ENCODE measurements around the gene STMN1. TPM values are rescaled to one million over a fixed set of nuclear protein-coding genes. Genes with fewer than 3 reads are reported as not detected.
A peak's percentile ranks its signal among the peaks of the same experiment; 100 is the strongest.

Gene STMN1
- total and polyA plus RNA-seq, 9 of the 15 experiments (the other 6 are each of a cell fraction or from before 2014, with no cell fraction given), result 269 to 2,153 (median 595) TPM

GRCh38 chr1:25871704-25872494, 34.3 kb downstream of the STMN1 start (continued):
- TF ChIP-seq RBBP5 (IDR thresholded peaks at IDR 0.05; ENCODE audit: borderline replicate concordance, insufficient read depth, low read length, poor library complexity, severe bottlenecking) (no peak), NFIC (IDR thresholded peaks at IDR 0.05) (0 out of 2 replicates have a peak, but pooled peaks have one; percentile 1), EZH2 (IDR thresholded peaks at IDR 0.05; ENCODE audit: borderline replicate concordance, low read depth, low read length) (no peak)

DNA sequence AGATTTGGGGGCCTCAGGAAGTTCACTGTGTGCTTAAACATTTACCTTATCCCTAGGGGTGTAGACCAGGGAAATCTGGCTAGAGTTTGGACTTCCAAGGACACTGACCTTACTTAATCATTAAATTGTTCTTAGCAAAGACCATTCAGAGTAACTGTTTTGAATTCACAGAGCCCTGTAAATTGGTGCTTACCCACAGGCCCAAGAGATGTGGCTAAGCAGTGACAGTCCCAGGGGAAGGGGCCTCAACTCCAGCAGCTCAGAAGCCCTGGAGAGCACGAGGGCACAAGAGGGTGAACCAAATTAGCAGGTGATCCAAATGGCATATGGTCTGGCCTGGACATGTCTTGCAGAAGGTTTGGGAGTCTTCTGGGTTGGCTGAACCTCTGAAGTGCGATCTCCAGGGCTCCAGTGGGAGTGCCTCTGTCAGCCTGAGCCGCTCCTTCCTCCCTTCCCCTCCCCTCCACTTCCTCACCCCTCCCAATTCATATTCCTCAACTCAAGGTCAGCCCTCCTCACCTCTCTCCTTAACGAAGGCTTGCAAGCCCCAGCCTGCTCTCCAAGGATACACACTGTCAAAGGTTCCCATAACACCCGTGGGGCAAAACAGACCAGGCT, 35.0 kb downstream of the STMN1 start:
- DNase-seq (ENCODE audit: extremely low read depth in 1 of 4, low spot score in 3 of 4), result peak; percentile 48 to 70 (median 54)
- H4K20me1 ChIP-seq (replicated peaks; ENCODE audit: control insufficient read depth, insufficient read depth, low read length), result no peaks in the 10 kb centered on the region
- no peaks in the 10 kb centered on the region for H3K36me3 ChIP-seq (ENCODE audit: control insufficient read depth, insufficient read depth, low read length)
- intact Hi-C loops (cut with micrococcal nuclease), result no loop called here
- no peak overlapping the region for H3K4me3 ChIP-seq
- 5% methylated on average over 5 of the region's 5 CpGs for WGBS (ENCODE audit: insufficient coverage, low coverage, missing lambda C conversion rate)
- in situ Hi-C loops (cut with MboI), result no loop called here
- H3K9me1 ChIP-seq (ENCODE audit: control insufficient read depth, insufficient read depth, low read length), result no peaks in the 10 kb centered on the region
- H3K9ac ChIP-seq (ENCODE audit: insufficient read depth in 1 of 2, low read depth in 2 of 2, low read length in 2 of 2), result peak overlapping the region; percentile 19 to 72
- H3K9me3 ChIP-seq (replicated peaks; ENCODE audit: control insufficient read depth, insufficient read depth, low read depth, low read length), result no peaks in the 10 kb centered on the region
- H3K79me2 ChIP-seq (ENCODE audit: control insufficient read depth, insufficient read depth, low read length), result peaks cover 10% of the 10 kb centered on the region; the same call in 2 of the 3 replicates
- no peaks in the 10 kb centered on the region for H3K27me3 ChIP-seq (ENCODE audit: control insufficient read depth in 2 of 2, insufficient read depth in 2 of 2, low read length in 2 of 2)
- ATAC-seq, result peak; percentile 35
- FAIRE-seq, result peak; percentile 84
- H3K4me1 ChIP-seq (replicated peaks in 1 of 2; ENCODE audit: control insufficient read depth in 2 of 2, insufficient read depth in 2 of 2, low read length in 2 of 2), result peaks cover 42 to 44% of the 10 kb centered on the region in 2 experiments
- peak overlapping the region; percentile 7; the same call in 1 of the 2 replicates for H3K4me2 ChIP-seq (ENCODE audit: insufficient read depth, low read length)
- CTCF ChIA-PET (ENCODE audit: low intra/inter-chr PET ratio), result no interaction called here
- H3K27ac ChIP-seq (ENCODE audit: extremely low read depth, low read depth, low read length), result peak overlapping the region; percentile 30
- no TSS peak for BruUV-seq (replicated peaks)
- POLR2A ChIA-PET, result interaction anchor here (1.0 to 1.6 kb wide), 9 partner anchors 8 to 25 kb away, joined by 3 to 6 read pairs (median 5); no protein-coding TSS in a partner anchor
- H2AFZ ChIP-seq (ENCODE audit: low read depth, low read length), result peak overlapping the region; percentile 52
- TF ChIP-seq, protein P1, sequence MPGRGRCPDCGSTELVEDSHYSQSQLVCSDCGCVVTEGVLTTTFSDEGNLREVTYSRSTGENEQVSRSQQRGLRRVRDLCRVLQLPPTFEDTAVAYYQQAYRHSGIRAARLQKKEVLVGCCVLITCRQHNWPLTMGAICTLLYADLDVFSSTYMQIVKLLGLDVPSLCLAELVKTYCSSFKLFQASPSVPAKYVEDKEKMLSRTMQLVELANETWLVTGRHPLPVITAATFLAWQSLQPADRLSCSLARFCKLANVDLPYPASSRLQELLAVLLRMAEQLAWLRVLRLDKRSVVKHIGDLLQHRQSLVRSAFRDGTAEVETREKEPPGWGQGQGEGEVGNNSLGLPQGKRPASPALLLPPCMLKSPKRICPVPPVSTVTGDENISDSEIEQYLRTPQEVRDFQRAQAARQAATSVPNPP (IDR thresholded peaks at IDR 0.05; ENCODE audit: borderline replicate concordance, insufficient read depth, insufficient read length), result no peak
- peak; percentile 48; the same call in 1 of the 2 replicates for TF ChIP-seq HDGF (IDR thresholded peaks at IDR 0.05)
- 0 out of 2 replicates have a peak, but pooled peaks have one; percentile 19 for TF ChIP-seq MTA1 (IDR thresholded peaks at IDR 0.05; ENCODE audit: borderline replicate concordance)
- TF ChIP-seq, protein P2, sequence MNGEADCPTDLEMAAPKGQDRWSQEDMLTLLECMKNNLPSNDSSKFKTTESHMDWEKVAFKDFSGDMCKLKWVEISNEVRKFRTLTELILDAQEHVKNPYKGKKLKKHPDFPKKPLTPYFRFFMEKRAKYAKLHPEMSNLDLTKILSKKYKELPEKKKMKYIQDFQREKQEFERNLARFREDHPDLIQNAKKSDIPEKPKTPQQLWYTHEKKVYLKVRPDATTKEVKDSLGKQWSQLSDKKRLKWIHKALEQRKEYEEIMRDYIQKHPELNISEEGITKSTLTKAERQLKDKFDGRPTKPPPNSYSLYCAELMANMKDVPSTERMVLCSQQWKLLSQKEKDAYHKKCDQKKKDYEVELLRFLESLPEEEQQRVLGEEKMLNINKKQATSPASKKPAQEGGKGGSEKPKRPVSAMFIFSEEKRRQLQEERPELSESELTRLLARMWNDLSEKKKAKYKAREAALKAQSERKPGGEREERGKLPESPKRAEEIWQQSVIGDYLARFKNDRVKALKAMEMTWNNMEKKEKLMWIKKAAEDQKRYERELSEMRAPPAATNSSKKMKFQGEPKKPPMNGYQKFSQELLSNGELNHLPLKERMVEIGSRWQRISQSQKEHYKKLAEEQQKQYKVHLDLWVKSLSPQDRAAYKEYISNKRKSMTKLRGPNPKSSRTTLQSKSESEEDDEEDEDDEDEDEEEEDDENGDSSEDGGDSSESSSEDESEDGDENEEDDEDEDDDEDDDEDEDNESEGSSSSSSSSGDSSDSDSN (IDR thresholded peaks at IDR 0.05; ENCODE audit: borderline replicate concordance in 1 of 2, low read depth in 2 of 2, low read length in 2 of 2), result no peak
- TF ChIP-seq L3MBTL2 (IDR thresholded peaks at IDR 0.05), result peak; percentile 42; the same call in 1 of the 2 replicates
- TF ChIP-seq, protein P3, sequence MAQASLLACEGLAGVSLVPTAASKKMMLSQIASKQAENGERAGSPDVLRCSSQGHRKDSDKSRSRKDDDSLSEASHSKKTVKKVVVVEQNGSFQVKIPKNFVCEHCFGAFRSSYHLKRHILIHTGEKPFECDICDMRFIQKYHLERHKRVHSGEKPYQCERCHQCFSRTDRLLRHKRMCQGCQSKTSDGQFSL (CRISPR knock-in tag; IDR thresholded peaks at IDR 0.05), result peak; percentile 32; the same call in 1 of the 2 replicates
- TF ChIP-seq, protein P3 (tag; IDR thresholded peaks at IDR 0.05), result no peak
- TF ChIP-seq NRF1 (conservative IDR thresholded peaks at IDR 0.05 in 1 of 2, IDR thresholded peaks at IDR 0.05 in 1 of 2), result peak in 1 of 2 experiments; percentile 27; a peak in 2 of 4 replicates
- peak; percentile 45; the same call in 1 of the 2 replicates for TF ChIP-seq ZNF263 (CRISPR knock-in tag; IDR thresholded peaks at IDR 0.05; ENCODE audit: borderline replicate concordance)
